ACHN (cell line): ENCODE results near the gene TSPAN18.

Source experiments
- DNase-seq: peaks from one replicate; pipeline ENCODE4 v3.0.0-alpha.2; 2015
- in situ Hi-C: cut with HindIII; loops from 2 replicates; pipeline ENCODE4 v1.10.0; 2017; ENCODE audit warnings: low sequenced_read_pairs, low pct_ligation_motif_present, low pct_unique_long_range_greater_than_20kb

Gene TSPAN18

GRCh38 chr11:44945666-44946065 is 218.9 kb downstream of the TSPAN18 start:
- in situ Hi-C loops = loop anchor here (25.0 kb wide), 1 partner anchor 167 kb away; no protein-coding TSS in a partner anchor
- DNase-seq = no peak

GRCh38 chr11:44946263-44946662 is 219.5 kb downstream of the TSPAN18 start:
- DNase-seq = no peak
- in situ Hi-C loops = loop anchor here (25.0 kb wide), 1 partner anchor 166 kb away; no protein-coding TSS in a partner anchor

- in situ Hi-C loops = loop anchor here (25.0 kb wide), 1 partner anchor 165 kb away; no protein-coding TSS in a partner anchor
- no peak for DNase-seq
Observed at GRCh38 chr11:44947114-44947513, 220.4 kb downstream of the TSPAN18 start.

- in situ Hi-C loops = loop anchor here (25.0 kb wide), 1 partner anchor 164 kb away; no protein-coding TSS in a partner anchor
- no peak for DNase-seq
Observed at GRCh38 chr11:44948155-44948554, 221.4 kb downstream of the TSPAN18 start.

- DNase-seq = no peak
- in situ Hi-C loops = loop anchor here (25.0 kb wide), 1 partner anchor 163 kb away; no protein-coding TSS in a partner anchor
Observed at GRCh38 chr11:44949160-44950030, 222.6 kb downstream of the TSPAN18 start.

- no peak for DNase-seq
- in situ Hi-C loops = no loop called here
Observed at GRCh38 chr11:44950031-44950624, 223.4 kb downstream of the TSPAN18 start.

GRCh38 chr11:44950625-44951476 is 224.1 kb downstream of the TSPAN18 start, which contains the start of gene TP53I11:
Gene TP53I11 (minus strand): TSS chr11:44950883. CDS start chr11:44938335, 12,548 bp downstream.
- in situ Hi-C loops = no loop called here
- DNase-seq = peak; percentile 60

GRCh38 chr11:44952082-44952481 is 225.3 kb downstream of the TSPAN18 start:
- in situ Hi-C loops = no loop called here
- DNase-seq = no peak

- in situ Hi-C loops = no loop called here
Observed at GRCh38 chr11:44952500-44953260, 225.9 kb downstream of the TSPAN18 start.

GRCh38 chr11:44954051-44954906 is 227.5 kb downstream of the TSPAN18 start:
- in situ Hi-C loops = no loop called here

More at GRCh38 chr11:44952500-44953260, 225.9 kb downstream of the TSPAN18 start:
- DNase-seq = no peak

GRCh38 chr11:44955015-44955738 is 228.4 kb downstream of the TSPAN18 start:
- peak; percentile 32 for DNase-seq
- in situ Hi-C loops = no loop called here

More at GRCh38 chr11:44954051-44954906, 227.5 kb downstream of the TSPAN18 start:
- no peak for DNase-seq

- in situ Hi-C loops = no loop called here
- no peak for DNase-seq
Observed at GRCh38 chr11:44957040-44957515, 230.3 kb downstream of the TSPAN18 start.

GRCh38 chr11:44957776-44958564 is 231.2 kb downstream of the TSPAN18 start:
- DNase-seq = no peak
- in situ Hi-C loops = no loop called here

- no peak for DNase-seq
- in situ Hi-C loops = no loop called here
Observed at GRCh38 chr11:44959064-44959463, 232.3 kb downstream of the TSPAN18 start.

- peak; percentile 15 for DNase-seq
- in situ Hi-C loops = no loop called here
Observed at GRCh38 chr11:44960200-44960845, 233.6 kb downstream of the TSPAN18 start.
